Amniotic stem cell (primary cell): ENCODE measurements around the gene VEPH1.

Source experiments
- DNase-seq: peaks from one replicate; lab custom pipeline; 2025; lab: John Stamatoyannopoulos, UW

The VEPH1 gene

DNA sequence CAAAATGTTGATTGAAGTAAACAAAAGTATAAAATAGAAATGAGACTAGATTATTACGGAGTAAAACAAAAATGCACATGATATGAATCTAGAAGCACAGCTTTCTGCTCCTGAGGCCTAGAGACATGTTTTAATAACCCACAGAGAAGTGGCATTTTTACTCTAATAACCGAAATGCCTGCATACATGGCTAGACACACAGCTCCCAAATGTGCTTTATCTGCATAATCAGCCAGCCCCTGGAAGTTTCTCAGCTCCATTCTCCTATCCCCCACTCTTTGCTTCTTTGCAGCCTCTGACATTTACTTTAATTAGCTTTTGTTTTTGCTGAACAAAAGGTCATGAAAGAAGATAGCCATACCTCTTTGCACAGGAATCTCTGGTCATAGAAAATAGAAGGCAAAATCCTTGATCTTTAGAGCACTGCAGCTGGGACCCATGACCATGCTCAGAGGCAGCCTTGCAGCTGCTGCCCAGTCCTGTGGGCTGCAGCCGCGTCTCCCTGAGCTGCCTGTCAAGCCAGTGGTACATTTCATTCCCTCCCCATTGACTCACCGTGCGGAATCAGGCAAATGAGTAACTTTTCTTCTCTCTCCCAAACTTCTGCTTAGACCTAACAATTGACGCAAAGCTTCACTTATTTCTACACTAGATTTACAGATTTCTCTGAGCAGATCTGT lies at the start of gene VEPH1:
Gene VEPH1 (minus strand): TSS at position 501 of the 680 bp plus-strand sequence. CDS start 8,067 bp downstream, outside the sequence.
- DNase-seq, result no peak

DNA sequence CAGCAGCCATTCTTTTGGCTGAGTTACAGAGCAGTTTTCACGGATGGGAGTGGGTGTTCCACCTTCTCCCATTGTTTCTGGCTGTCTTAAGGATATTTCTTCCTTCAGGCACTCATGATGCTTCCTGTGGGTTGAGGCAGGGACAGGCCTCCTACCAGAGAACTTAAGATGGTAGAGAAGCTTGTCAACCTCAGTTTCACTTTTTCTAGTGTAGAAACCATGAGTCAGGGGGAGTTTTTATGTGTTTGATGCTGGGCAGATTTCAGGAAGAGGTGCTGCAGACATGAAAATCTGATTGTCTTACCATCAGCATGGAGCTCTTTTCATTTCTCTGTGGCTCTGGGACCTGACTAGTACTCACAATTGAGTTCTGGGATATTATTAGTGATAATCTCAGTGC lies 48.7 kb upstream of the VEPH1 start:
- no peak for DNase-seq

DNA sequence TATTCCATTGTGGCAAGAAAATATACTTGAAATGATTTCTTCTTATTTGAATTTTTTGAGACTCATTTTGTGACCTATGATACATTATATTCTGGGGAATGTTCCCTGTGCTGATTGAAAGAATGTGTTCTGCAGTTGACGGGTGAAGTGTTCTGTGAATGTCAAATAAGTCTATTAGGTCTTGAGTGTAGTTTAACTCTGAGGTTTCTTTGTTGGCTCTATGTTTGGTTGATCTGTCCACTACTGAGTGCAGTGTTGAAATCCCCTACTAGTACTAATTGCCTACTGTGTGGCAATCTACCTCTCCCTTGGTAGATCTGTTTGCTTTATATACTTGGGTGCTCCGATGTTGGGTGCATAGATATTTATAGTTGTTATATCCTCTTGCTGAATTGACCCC lies 46.3 kb upstream of the VEPH1 start:
- no peak for DNase-seq

DNA sequence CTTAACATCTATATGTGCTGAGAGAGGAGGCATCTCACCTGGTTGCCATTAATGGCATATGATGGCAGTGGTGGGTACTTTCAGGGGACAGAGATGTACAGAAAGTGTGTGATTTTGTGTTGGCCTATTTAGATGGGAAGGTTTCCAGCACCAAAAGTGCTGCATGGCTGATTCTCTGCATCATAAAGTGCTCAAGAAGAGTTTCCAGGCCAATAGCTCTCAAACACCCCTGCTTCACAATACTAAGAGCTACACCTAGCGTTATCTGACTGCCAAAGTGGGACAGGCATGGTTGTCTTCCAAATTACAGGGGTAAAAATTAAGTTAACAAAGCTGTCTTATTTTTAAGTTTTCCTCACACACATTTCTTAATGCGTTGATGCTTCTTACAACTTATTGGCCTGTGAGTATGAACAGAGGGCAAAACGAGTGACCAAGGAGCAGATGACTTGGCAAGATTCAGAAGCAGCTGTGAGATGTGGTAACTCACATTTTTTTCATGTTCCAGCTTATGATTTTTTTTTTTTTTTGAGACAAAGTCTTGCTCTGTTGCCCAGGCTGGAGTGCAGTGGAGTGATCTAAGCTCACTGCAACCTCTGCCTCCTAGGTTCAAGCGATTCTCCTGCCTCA lies 41.4 kb upstream of the VEPH1 start:
- no peak for DNase-seq

DNA sequence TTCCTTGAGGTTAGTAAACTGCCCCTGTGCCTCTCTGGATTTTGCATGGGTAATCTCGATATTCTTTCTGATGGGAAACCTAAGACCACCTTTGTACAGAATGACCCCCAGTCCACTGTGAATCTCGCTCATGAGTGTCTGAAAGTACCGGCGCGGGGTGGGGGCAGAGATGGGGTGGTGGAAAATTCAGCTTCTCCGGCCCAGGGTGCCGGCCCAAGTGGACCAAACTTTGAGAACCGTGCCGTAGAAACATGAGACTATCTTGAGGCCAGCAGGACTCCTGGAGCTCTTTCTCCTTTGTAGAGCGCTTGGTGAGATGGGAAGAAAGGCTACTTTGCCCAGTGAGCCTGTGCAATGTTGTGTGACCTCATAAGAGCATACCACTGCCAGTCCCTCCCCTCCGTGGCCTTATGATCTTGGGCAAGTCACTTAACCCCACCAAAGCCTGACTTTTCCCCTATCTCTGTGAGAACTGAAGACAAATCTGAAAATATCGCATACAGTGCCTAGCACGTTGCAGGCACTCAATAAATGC lies 40.4 kb upstream of the VEPH1 start:
- DNase-seq, result no peak

DNA sequence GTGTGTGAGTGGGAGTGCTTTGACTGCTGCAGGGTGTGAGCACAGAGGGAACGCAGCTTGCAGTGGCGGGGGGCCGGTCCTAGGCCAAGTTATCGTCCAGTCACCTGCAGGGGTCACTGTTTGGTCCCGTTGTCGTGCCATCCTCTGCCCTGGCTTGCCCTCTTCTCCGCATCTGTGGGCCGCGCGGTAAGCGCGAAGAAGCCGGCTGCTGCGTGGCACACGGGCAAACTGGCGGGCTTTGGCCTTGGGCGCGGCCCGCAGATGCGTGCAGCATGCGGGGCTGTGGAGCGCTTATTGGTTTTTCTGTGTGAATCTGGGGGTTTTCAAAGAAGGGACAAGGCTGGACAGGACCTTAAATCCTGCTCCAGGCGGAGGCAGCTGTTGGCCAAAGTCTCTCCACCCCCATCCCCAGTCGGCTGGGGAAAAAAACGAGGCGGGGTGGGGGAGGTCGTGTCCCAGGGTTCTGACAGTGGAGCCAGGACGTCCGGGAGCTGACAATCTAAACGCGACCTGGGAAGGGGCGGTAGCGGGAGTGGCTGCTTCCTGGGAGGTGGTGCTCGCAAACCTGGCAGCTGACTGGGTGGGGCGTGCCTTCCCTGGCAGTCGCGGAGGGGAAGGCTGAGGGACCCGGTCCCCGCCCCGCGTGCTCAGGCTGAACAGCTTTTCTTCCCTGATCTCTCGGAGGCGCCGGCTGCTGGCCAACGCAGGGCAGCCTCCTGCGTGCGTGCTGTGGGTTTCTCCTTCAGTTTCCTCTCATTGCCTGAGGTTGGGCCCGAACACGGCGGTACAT lies 39.7 kb upstream of the VEPH1 start:
- DNase-seq, result no peak

DNA sequence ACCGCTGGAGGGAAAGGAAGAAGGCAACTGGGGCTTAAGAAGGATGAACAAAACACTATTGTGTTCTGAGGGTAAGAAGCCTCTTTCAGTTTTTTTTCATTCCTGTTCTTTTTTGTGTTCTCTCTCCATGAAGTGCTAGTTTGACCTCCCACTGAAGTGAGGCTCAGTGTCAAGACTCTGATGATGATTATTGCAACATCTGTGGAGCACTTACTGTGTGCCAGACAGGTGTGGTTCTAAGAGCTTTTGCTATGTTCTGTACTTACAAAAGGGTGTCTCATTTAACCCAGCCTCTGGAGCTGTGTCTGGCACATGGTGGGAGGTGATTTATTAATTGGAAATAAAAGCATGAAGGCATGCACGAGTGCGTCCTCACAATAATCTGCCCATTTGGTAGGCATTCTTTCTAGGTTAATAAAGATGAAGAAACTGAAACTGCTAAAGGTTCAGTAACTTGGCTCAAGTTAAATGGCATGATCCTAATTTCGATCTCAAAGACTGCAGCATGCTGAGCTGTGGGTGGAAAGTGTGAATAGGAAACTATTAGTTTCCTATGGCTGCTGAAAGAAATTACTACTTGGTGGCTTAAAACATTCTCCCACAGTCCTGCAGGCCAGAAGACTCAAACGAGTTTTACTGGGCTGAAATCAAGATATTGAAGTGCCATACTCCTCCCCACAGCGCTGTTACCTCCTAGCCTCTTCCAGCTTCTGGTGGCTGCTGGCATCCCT lies 38.5 kb upstream of the VEPH1 start:
- DNase-seq, result no peak

DNA sequence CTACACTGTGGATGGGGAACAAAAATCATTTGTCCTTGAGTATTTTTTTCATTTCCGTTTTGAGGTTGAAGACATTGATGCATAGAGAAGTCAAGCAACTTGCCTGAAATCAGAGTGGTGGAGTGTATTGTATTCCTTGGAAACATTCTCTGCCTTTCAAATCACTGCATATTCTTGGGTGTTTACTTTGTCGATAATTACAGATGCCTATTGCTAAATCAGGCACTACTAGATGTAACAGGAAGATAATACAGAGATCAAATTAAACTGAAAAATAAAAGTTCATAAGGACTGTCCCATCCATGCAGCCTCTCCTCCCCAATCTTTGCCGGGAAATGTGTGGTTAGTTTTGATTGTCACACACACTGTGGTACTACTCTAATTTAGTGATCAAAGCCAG lies 37.4 kb upstream of the VEPH1 start:
- no peak for DNase-seq

DNA sequence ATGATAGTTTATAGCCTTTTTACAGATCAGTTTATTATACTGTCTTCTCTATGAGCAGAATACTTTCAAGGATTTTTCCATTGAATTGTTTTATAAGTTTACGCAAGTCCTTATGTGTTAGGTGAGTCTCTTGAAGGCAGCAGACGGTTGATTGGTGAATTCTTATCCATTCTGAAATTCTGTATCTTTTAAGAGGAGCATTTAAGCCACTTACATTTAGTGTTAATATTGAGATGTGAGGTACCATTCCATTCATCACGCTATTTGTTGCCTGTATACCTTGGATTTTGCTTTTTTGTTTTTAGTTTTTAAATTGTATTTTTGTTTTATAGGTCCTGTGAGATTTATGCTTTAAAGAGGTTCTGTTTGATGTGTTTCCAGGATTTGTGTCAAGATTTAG lies 32.5 kb upstream of the VEPH1 start:
- no peak for DNase-seq

DNA sequence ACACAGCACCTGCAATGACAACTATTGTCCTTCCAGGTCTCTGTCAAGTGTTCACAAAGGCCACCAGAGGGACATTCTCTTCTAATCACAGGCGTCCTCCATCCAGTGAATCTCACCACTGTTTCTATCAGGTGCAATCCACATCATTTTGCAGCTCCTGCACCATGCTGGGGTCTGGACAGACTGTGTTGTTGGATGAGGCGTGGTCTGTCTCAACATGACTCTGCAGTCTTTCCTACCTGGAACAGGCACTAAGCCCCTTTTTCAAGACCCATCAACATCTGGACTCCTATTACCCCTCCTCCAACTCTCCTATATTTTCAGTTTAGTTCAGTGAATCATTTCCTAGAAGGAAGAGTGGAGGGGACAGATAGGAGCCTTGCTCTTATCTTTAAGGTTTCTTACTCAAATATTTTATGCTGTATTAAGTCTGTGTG lies 31.5 kb upstream of the VEPH1 start:
- DNase-seq, result no peak

DNA sequence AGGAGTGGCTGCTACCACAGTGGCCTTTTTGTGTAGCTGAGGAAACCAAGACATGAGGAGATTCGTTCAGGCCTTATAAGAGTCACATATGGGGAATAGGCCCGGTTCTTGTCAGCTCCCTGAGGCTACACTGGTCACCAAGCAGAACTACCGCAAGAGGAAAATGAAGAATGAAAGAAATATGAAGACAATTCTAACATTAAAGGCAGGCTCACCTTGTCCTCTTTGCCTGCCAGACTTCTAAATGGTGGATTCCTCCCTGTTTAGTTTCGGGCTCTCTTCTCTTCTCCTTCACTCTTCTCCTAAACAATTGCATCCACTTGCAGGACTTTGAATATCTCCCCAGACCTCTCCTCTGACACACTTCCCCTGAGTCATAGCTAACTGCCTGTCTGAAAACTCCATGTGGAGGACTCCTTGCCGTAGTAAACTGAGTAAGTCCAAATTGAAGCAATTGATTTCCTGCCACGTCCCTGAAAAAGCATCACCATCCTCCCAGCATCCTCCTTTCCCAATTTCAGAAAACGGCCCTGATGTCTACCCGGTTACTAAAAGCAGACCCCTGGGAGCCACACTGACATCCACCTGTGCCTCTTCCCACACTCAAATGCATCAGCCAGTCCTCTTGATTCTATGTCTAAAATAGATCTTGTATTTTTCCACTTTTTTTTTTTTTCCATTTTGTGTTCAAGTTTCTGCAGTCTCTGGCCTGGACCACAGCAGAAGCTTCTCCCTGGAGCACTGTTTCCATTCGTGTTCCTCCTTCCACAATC lies 30.3 kb upstream of the VEPH1 start:
- peak; percentile 48 for DNase-seq

DNA sequence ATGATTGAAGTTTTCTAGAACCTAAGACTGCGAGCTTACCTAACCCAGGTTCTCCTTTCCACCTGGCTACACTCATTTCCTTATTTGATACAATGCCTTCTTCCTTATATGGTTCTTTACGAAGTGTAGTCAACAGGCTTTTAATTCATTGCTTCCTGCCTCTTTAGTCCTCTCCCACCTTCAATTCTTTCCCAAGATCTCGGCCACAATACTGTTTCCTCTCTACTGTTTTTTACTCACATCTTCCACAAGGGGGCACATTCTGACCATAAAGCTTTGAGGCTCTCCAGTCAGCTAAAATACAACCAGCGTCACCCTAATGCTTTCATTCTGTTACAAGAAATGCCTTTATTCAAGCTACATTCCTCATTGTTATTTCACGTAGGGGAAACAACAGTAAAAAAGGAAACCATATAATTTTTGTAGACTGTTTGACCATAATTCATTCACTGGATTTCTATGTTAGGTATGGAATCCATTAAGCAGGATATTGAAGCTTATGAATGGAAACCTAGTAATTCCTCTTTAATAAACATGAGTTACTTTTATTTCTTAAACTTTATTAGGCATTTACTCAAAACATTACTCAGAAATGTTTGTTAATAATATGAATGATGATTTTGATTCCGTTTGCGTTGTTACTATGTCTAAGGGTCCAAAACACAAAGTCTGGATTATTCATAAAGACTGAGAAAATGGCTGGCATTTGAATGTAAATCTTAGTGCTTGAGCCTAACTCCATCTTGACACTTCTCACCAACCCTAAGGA lies 29.5 kb upstream of the VEPH1 start:
- peak; percentile 80 for DNase-seq

DNA sequence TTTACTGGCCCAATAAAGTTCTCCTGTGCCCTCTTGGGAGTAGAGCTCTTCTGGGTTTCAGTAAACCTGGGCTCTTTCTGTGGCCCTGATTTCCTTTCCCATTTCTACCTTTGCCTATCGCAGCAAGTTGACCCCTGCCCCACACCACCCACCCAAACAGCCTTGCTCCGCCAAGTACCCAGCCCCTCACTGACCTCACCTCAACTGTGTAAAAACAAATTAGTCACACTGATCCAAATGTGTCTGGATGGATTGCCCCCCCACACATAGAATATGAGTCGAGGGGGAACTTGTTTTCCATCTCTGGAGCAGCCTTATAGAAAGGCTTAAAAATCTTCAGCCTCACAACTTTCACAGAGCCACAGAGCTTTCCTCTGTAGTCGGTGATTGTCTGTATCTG lies 28.6 kb upstream of the VEPH1 start:
- DNase-seq, result no peak

DNA sequence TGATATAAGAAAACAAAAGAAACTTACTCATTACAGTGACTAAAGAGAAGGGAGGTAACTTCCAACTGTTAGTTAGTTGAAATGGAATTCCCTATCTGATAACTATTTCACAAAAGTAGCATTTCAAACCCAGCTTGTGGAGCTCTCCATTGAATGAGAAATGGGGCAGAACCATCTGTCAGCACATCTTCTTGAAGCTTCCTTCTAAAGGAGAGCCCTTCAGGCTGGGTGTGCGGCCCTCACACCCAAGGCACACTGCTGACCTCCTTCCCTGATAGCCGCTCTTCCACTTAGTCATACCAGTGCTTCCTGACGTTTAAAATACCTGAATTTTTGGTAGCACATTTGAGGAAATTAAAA lies 28.1 kb upstream of the VEPH1 start:
- DNase-seq, result no peak

DNA sequence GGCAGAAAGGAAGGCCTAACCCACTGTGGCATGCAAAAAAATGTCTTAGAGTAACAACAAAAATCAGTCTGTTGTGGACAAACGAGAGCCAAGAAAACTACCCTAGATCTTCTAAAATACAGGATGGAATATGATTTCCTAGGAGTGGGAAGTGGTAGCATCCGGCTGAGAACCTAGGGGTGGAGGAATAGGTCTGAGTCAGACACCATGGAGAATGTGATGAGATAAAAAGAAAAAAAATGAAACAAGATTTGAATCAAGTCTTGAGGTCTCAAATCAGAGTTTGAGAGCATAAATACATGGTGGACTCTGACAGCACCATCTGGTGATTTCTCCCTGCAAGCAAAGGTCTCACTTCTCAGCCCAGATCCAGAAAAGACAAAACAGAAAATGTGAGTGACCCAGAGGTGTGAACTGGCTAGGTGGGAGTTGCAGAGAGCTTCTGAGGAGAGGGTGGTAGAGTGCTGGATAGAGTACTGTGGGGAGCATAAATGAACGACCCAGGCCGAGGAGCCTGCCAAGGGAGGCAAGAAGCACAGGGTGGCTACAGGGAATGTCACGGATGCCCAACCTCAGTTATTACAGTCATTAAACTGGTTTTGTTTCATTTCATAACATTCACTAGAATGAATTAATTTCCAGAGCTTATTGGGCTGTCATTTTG lies 27.6 kb upstream of the VEPH1 start:
- DNase-seq, result no peak

DNA sequence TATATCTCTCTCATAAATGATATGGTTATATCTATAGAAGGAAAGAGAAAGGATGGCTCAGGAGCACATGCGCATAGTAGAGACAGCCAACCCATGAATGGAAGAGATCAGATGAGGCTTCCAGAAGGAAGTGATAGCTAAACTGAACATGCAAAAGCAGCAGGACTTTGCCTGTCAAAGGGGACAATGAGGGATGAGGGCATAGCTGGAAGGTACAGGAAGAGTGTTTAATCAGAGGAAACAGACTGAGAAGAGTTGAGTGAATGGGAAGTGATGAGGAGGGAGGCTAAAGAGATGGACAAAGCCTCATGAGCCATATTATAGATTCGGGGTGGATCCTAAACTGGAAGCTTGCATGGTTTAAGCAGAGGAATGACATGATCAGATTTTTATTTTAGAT lies 26.5 kb upstream of the VEPH1 start:
- DNase-seq, result no peak

DNA sequence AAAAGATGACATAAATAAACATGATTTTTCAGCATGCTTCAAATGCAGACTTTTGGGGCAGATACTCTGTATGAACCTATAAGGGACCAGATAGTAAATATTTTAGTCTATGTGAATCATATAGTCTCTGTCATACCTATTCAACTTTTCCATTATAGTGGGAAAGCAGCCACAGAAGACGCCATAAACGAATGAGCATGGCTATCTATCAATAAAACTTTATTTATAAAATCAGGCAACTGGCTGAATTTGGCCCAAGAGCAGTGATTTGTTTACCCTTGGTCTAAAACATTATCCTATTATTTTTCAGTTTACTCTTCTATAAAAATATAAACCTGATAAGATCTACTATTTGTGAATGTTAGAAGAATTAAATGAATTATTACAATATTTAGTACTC lies 25.9 kb upstream of the VEPH1 start:
- no peak for DNase-seq

DNA sequence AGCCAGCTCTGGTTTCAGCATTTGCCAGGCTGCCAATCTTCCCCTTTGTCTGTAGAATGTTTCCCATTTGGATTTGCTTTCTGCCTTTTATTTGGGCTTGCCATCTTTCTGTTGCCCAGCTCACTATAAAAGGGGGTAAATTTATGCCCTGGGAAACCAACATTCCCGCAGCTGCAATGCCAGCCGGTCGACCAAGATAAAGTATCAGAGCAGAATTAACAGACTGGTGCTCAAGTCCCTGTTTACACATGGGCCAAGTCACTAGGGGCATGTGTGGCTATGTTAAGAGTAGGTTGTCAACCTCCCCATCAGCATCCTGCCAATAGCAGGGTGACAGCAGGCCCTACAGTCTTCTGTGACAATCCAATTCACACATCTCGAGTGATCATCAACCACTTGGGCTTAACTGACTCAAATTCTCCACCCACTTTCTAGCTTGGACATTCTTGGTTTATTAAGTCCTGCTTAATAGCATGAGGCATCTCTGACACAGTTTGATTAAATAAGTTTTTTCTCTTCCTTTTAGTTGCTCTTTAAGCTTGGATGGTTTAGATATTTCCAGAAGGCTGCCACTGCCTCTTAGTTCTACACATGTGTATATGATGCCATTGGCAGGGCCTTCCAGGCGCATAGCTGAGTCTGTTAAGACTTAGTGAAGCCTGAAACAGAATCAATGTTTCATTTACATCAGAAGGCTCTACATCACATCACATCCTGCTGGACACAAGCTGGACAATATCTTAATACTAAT lies 24.1 kb upstream of the VEPH1 start:
- DNase-seq, result no peak

DNA sequence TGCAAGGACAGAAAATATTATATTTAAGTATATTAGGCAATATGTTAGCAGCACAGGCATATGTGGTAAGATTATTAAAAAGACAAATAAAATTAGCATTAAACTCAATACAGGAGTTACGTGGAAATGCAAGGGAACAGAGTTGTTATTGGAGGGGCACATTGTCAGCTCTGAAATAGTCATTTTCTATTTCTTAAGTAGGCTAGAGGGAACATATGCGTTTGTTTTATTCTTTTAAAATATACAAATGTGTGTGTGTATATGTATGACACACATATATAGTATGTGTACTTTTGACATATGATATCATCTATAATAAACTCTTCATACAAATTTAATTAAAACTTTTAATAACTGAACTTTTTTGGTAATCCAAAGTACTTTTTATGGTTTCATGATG lies 22.8 kb upstream of the VEPH1 start:
- no peak for DNase-seq
